Activated CD4-positive, alpha-beta T cell treated with anti-CD3 and anti-CD28 coated beads for 4 hours (primary cell): ENCODE measurements around the gene ARIH2.

Source experiments
- DNase-seq, 2 donors: peaks; one replicate each; pipeline ENCODE4 v3.0.0-alpha.2; 2020

The ARIH2 gene

GRCh38 chr3:48929358-48930035 lies 10.9 kb downstream of the ARIH2 start:
- no peak for DNase-seq

DNA sequence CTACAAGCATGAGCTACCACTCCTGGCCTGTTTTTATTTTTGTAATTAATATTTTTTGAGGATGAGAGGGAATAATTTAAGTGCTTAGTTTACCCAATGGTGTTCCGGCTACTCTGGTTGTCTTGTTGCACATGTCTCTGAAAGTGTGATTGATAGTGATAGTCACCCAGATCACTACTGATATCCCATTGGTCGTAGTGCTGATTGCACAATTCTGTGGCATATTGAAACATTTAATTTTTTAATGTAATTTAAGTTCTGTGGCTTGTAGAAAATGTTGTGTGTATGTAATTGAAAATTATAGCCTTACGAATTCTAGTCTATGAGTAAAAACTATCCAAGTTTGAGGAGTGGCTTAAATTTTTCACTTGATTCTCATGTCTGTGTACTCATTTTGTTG lies 11.9 kb downstream of the ARIH2 start:
- no peak for DNase-seq

GRCh38 chr3:48931944-48932580 lies 13.4 kb downstream of the ARIH2 start:
- no peak for DNase-seq

- no peak for DNase-seq
These were observed 15.8 kb downstream of the ARIH2 start for GRCh38 chr3:48934333-48934991.

DNA sequence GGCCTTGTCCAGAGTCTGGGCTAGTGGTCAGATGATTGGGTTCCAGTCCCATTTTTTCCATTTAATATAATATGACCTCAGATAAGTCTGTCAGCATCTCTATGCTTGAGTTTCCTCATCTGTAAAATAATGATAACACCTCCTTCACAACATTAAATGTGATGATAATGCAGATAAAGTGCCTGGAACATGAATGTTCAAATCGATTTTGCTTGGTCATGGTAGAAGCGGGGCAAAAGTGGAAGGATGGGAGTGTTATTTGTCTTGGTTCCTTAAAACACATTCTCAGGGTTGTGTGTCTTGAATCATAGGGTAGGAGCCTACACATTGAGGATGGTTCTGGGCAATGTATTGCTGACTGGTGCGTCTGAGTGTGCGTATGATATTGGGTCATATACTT lies 16.9 kb downstream of the ARIH2 start:
- no peak for DNase-seq

DNA sequence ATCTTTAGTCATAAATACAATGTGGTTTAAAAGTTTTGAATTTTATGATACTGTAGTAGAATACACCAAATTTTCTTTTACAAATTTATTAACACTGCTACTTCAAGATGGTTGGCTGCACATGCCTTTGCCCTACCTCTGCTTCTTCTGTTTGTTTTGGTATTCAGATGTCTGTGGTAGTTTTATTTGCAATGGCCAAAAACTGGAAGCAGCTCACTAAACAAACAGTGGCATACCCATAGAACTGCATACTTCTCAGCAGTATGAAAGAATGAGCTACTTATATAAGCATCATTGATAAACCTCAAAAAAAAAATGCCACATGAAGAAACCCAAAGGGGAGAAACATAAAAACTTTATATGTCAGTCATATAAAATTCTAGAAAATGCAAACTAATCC lies 19.5 kb downstream of the ARIH2 start:
- DNase-seq, result no peak

GRCh38 chr3:48938689-48939088 lies 20.0 kb downstream of the ARIH2 start:
- no peak for DNase-seq

GRCh38 chr3:48945432-48945831 lies 26.8 kb downstream of the ARIH2 start:
- DNase-seq, result no peak

GRCh38 chr3:48945891-48946549 lies 27.4 kb downstream of the ARIH2 start:
- DNase-seq, result no peak

DNA sequence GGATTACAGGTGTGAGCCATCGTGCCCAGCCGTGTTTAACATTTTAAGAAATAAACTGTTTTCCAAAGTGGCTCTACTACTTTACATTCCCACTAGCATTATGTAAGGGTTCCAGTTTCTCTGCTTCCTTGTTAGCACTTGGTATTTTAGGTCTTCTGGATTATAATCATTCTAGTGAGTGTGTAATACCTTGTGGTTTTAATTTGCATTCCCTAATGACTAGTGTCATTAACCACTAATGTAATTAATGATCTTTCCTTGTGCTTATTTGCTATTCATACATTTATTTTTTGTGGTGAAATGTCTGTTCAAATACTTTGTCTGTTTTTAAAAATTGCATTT lies 30.7 kb downstream of the ARIH2 start:
- no peak for DNase-seq

GRCh38 chr3:48950051-48950450 lies 31.4 kb downstream of the ARIH2 start:
- DNase-seq, result no peak

DNA sequence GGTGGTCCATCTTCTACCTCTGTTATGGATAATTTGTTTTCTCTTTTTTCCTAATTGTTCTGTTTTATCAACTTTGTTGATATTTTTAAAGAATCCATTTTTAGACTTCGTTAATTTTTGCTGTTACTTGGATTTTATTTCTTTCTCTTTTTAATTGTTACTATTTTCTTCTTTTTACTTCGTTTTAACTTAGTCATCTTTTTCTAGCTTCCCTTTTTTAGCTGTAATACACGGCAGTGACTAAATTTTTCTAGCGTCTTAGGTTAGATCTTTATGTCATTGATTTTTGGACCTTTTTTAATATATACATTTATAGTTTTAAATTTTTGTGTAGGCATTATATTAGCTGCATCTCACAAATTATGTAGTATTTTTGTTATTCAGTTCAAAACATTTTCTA lies 33.1 kb downstream of the ARIH2 start:
- DNase-seq, result no peak

GRCh38 chr3:48952510-48953118 lies 34.0 kb downstream of the ARIH2 start:
- DNase-seq, result peak; percentile 43 to 57

- DNase-seq, result no peak
These were observed 38.5 kb downstream of the ARIH2 start for GRCh38 chr3:48957006-48957705.

GRCh38 chr3:48960841-48961413 lies 42.3 kb downstream of the ARIH2 start:
- DNase-seq, result no peak

DNA sequence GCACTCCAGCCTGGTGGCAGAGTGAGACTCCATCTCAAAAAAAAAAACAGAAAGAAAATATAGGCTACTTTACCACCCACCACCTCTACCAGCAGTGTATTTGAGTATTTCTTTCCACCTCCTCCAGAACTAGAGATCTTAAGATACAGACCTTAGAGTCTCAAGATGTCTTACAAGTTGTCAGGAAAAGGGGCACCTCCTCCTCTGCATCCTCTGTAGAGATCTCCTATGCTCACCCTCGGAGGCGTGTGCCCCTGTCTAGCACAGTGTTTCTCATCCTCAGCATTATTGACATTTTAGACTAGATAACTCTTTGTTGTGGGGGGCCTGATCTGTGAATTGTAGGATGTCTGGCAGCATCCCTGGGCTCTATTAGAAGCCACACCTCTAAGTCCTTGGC lies 43.7 kb downstream of the ARIH2 start:
- no peak for DNase-seq

- no peak for DNase-seq
These were observed 44.3 kb downstream of the ARIH2 start for GRCh38 chr3:48962939-48963338.

DNA sequence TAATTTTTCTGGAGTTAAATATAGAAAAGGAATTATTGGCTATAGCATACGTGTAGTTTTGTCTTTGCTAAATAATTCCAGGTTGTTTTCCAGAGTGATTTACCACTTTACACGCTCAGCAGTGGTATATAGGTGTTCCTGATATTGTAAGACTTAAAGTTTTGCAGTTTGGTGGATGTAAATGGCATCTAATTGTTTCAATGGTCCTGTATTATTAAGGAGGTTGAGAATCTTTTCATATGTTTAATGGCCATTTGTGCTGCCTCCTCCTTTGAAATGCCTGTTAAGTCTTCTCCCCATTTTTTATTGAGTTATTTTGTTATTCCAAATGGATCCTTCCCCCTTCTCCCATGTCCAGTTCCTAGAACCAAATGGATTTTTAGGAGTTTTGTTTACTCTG lies 44.9 kb downstream of the ARIH2 start:
- no peak for DNase-seq

- DNase-seq, result no peak
These were observed 47.7 kb downstream of the ARIH2 start for GRCh38 chr3:48966367-48966766.

- DNase-seq, result peak; percentile 42 to 50
These were observed 48.3 kb downstream of the ARIH2 start for GRCh38 chr3:48966876-48967361.

- DNase-seq, result no peak
These were observed 51.9 kb downstream of the ARIH2 start for GRCh38 chr3:48970586-48970985.
